ENCODE measurements around the gene CCDC183.
"Not testable (repeated sequence)": the region's sequence is repeated elsewhere in the genome, so short reads cannot be mapped to it uniquely, and the experiment has no call there.

The CCDC183 gene

DNA sequence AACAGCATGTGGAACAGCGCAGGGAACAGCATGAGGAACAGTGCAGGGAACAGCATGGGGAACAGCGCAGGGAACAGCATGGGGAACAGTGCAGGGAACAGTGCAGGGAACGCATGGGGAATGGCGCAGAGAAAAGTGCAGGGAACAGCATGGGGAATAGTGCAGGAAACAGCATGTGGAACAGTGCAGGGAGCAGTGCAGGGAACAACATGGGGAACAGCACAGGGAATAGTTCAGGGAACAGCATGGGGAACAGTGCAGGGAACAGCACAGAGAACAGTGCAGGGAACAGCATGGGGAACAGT lies 40.1 kb upstream of the CCDC183 start:
- no peaks in the 10 kb centered on the region for H3K36me3 ChIP-seq (ENCODE audit: insufficient read depth, low read length)
- H3K9ac ChIP-seq (ENCODE audit: low read depth, low read length): no peak overlapping the region
- H3K9me3 ChIP-seq (ENCODE audit: control insufficient read depth, insufficient read depth, low read length): peaks cover 3% of the 10 kb centered on the region; the same call in 1 of the 2 replicates
- H3K4me1 ChIP-seq (ENCODE audit: insufficient read depth, low read length): peaks cover 4% of the 10 kb centered on the region; the same call in 1 of the 2 replicates

DNA sequence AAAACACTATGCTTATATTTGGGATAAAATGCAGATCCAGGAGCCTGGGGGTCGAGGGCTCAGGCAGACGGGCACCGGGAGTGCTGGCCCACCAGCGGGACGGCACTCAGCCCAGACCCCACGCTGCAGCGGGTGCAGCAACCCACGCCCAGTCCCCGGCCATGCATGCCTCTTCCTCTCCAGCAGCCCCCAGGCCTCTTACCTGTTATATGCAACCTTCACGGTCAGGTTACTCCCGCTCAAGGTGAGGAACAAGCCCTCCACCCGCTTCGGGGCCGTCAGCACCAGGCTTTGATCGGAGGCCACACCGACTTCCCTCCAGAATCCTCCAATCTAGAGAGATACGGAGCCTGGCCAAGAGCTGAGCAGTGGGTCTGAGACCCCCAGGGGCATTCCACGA lies 39.3 kb upstream of the CCDC183 start:
- Histone ChIP-seq H3K9me3 (ENCODE audit: control insufficient read depth, insufficient read depth, low read length) (no peaks in the 10 kb centered on the region; the same call in 1 of the 2 replicates), H3K4me1 (ENCODE audit: insufficient read depth, low read length) (peaks cover 6% of the 10 kb centered on the region; the same call in 1 of the 2 replicates), H3K36me3 (ENCODE audit: insufficient read depth, low read length) (no peaks in the 10 kb centered on the region), H3K9ac (ENCODE audit: low read depth, low read length) (no peak overlapping the region)

DNA sequence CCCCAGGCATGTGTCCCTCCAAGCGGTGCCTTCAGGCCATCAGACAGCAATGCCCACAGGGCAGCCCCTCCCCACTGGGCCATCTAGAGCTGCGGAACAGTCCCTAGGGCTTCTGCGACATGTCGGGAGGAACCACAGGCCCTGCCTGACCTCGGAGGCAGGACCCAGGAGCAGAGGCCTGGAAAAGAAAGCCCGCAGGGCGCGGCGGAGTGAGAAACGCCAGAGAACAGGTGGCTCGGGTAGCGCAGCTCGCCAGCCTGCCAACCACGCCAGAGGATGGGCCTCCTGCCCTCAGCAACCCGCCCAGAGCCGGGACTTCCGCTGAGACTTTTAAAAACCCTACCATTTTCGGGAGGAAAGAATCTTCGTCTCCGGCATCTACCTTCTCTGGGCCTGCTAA lies 38.8 kb upstream of the CCDC183 start:
- H3K4me1 ChIP-seq (ENCODE audit: insufficient read depth, low read length): peaks cover 6% of the 10 kb centered on the region; the same call in 1 of the 2 replicates
- no peaks in the 10 kb centered on the region for H3K36me3 ChIP-seq (ENCODE audit: insufficient read depth, low read length)
- no peaks in the 10 kb centered on the region for H3K9me3 ChIP-seq (ENCODE audit: control insufficient read depth, insufficient read depth, low read length)
- H3K9ac ChIP-seq (ENCODE audit: low read depth, low read length): no peak overlapping the region

DNA sequence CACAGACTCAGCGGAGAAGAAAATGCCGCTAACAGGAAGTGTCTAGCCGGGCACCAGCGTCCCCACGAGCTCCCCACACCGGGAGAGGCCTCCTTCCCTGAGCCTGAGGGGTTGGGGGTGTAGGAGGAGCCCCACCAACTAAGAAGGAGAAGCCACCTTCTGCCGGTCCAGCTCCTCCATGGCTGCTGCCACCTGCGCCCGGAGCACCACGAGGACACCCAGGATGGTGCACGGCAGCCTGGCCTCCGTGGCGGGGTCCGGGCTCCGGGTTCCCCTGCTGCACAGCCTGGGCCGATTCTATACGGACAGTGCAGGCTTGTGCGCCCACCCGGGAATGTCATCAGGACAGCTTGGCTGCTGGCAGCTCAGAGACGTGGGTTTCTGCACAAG lies 38.4 kb upstream of the CCDC183 start:
- Histone ChIP-seq H3K4me1 (ENCODE audit: insufficient read depth, low read length) (peaks cover 6% of the 10 kb centered on the region; the same call in 1 of the 2 replicates), H3K36me3 (ENCODE audit: insufficient read depth, low read length) (no peaks in the 10 kb centered on the region), H3K9me3 (ENCODE audit: control insufficient read depth, insufficient read depth, low read length) (no peaks in the 10 kb centered on the region), H3K9ac (ENCODE audit: low read depth, low read length) (no peak overlapping the region)

DNA sequence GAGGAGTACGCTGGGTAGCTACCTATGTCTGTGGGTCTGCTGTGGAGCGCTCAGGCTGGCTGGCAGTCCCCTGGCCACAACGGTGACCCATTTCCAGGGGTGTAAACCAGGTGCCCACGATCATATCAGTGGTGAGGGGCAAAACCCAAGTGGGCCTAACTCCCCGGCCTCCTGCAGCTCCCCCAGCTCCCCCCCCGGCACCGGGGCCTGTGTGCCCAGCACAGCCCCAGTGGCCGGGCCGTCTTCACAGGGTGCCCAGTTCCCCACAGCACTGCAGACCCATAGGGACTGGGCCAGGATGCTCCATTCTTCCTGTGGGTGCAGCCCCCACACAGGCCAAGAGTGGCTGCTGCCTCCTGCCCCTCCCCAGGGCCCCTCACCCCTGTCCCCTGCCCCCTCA lies 37.1 kb upstream of the CCDC183 start:
- no peak overlapping the region for H3K9ac ChIP-seq (ENCODE audit: low read depth, low read length)
- peaks cover 12% of the 10 kb centered on the region; the same call in 1 of the 2 replicates for H3K4me1 ChIP-seq (ENCODE audit: insufficient read depth, low read length)
- no peaks in the 10 kb centered on the region for H3K9me3 ChIP-seq (ENCODE audit: control insufficient read depth, insufficient read depth, low read length)
- H3K36me3 ChIP-seq (ENCODE audit: insufficient read depth, low read length): no peaks in the 10 kb centered on the region

DNA sequence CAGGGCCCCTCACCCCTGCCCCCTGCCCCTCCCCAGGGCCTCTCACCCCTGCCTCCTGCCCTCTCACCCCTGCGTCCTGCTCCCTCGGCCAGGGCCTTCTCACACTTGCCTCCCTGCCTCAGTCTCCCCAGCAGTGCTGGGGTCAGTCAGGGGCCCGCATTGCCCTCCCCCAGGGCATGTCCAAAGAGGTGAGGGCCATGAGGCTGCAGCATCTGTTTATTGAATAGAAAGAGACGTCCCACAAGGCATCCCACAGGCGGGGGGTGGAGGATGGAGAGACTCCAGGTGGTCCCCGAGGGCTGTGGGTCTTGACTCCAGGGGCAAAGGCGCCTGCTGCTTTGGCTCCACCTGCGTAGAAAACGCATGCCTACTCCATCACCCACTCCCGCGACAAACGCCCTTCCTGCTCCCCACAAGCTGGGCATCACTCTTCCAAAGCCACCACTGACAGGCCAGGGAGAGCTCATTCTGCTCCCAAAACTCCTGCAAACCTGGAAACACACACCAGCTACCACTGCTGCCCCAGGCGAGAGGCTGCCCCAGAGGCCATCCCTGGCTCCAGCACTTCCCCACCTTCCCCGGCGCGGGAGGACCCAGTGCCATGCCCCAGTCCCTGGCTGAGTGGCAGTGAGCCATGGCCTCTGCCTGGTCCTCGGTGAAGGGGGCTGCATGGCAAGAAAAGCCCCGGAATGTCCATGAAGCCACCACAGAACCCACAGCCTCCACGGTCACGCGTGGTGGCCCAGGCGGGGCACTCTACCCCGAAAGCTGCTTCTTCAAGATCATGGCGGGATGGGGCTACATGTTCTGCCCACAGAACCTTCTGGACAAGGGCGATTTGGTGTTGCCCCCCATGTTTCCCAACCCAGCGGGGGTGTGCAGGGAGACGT lies 36.5 kb upstream of the CCDC183 start:
- Histone ChIP-seq H3K9me3 (ENCODE audit: control insufficient read depth, insufficient read depth, low read length) (no peaks in the 10 kb centered on the region), H3K4me1 (ENCODE audit: insufficient read depth, low read length) (peaks cover 15% of the 10 kb centered on the region; the same call in 1 of the 2 replicates), H3K9ac (ENCODE audit: low read depth, low read length) (no peak overlapping the region), H3K36me3 (ENCODE audit: insufficient read depth, low read length) (no peaks in the 10 kb centered on the region)

DNA sequence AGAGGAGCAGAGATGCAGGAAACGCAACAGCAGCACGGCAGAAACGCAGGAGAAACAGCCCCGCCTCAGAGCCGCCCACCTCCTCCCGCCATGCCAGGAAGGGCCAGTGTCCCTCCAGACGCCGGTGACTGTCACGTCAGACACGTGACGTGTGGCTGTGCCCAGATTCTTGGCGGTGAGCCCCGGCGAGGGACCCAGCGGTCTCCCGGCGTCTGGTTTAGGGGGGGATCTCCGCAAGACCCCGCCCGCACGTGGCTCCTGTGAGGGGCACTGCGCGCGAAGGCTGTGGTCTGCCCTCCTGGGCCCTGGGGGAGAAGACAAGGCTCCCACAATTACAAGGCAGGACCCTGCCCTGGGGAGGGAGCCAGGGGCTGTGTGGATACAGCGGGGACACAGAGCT lies 35.7 kb upstream of the CCDC183 start:
- Histone ChIP-seq H3K9me3 (ENCODE audit: control insufficient read depth, insufficient read depth, low read length) (no peaks in the 10 kb centered on the region), H3K4me1 (ENCODE audit: insufficient read depth, low read length) (peaks cover 15% of the 10 kb centered on the region; the same call in 1 of the 2 replicates), H3K36me3 (ENCODE audit: insufficient read depth, low read length) (no peaks in the 10 kb centered on the region), H3K9ac (ENCODE audit: low read depth, low read length) (no peak overlapping the region)

DNA sequence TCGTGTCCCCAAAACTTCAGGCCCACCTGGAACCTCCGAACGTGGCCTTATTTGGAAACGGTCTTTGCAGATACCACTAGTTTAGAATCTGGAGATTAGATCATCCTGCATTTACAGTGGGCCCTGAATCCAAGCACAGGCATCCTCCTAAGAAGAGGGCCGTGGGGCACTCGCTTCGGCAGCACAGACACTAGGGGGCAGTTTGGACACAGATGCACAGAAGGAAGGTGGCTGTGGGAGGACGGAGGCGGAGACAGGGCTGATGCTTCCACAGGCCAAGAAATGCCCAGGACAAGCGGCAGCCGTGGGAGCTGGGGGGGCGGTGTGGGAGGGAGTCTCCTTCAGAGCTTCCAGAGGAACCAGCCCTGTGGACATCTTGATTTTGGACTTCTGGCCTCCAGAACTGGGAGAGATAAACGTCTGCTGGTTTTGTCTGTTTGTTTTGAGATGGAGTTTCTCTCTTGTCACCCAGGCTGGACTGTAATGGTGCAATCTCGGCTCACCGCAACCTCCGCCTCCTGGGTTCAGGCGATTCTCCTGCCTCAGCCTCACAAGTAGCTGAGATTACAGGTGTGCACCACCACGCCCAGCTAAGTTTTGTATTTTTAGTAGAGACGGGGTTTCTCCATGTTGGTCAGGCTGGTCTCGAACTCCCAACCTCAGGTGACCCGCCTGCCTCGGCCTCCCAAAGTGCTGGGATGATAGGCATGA lies 35.1 kb upstream of the CCDC183 start:
- H3K4me1 ChIP-seq (ENCODE audit: insufficient read depth, low read length): peaks cover 15% of the 10 kb centered on the region; the same call in 1 of the 2 replicates
- H3K36me3 ChIP-seq (ENCODE audit: insufficient read depth, low read length); H3K9me3 ChIP-seq (ENCODE audit: control insufficient read depth, insufficient read depth, low read length); H3K9ac ChIP-seq (ENCODE audit: low read depth, low read length): not testable (repeated sequence)

DNA sequence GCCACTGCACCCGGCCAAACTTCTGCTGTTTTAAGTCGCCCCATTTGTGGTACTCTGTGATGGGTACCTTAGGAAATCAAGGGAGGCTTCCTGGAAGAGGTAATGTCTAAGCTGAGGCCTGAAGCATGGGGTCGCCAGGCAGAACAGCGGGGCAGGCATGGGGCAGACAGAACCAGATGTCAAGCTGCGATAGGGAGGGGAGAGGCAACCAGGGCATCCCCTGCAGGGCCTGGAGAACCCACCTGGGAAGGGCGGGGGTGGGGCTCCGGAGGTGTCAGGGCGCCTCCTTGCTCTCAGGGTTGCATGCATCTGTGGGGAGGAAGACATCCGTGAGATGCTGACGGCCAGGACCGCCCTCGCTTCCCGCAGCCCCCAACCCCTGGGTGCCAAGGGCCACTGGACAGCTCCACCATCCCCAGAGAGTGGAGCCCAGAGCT lies 34.6 kb upstream of the CCDC183 start:
- Histone ChIP-seq H3K9ac (ENCODE audit: low read depth, low read length) (no peak overlapping the region), H3K36me3 (ENCODE audit: insufficient read depth, low read length) (no peaks in the 10 kb centered on the region), H3K9me3 (ENCODE audit: control insufficient read depth, insufficient read depth, low read length) (no peaks in the 10 kb centered on the region), H3K4me1 (ENCODE audit: insufficient read depth, low read length) (peaks cover 15% of the 10 kb centered on the region; the same call in 1 of the 2 replicates)

DNA sequence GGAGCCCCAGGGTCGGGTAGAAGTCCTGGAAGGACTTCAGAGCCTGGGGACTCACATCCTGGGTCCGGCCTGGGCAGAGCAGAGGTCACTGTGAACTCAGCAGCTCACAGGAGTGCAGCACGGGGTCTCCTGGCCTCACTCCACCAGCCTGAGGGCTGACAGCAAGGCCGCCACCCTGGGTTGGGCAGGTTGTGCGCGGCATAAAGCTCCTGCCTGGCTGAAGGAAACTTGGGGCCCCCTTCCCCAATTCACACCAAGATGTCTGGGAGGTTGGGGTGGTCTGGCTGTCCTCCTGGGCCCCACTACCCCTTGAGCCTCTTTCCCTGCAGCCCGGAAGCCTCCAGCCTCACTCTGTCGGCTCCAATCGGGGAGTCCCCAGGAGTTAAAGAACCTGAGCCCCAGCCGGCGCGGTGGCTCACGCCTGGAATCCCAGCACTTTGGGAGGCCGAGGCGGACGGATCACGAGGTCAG lies 33.9 kb upstream of the CCDC183 start:
- peaks cover 15% of the 10 kb centered on the region; the same call in 1 of the 2 replicates for H3K4me1 ChIP-seq (ENCODE audit: insufficient read depth, low read length)

DNA sequence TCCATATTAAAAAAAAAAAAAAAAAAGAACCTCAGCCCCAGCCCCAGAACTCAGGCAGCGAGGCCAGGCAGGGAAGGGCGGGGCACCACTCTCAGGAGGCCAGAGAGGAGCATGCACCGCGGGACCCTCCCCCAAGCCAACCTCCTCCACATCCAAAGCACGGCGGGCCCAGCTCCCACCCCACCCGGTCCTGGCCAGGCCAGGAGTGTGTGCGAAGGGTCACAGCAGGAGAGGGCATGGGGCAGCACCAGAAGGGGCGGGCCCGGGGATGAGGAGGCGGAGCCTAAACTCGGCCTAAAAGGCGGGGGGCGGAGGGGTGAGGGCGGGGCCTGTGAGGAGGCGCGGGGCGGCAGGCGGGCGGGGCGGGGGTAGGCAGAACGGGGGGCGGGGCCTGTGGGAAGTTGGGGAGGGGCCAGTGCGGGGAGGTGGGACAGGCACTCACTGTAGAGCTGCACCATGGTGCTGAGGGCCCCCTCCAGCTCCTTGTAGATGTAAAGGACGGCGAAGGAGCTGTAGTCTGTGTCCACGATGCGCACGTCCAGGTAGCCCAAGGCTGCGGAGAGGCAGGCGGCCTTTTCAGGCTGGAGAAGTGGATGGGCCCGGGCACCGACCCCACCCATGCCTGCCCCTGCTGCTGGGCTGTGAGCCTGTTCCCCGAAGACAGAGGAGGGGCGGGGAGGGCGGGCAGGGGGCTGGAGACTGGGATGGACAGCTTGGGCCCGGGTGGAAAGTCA lies 33.1 kb upstream of the CCDC183 start:
- peaks cover 15% of the 10 kb centered on the region; the same call in 1 of the 2 replicates for H3K4me1 ChIP-seq (ENCODE audit: insufficient read depth, low read length)
- H3K9ac ChIP-seq (ENCODE audit: low read depth, low read length): peak overlapping the region; percentile 44

More for the DNA sequence above, 33.9 kb upstream of the CCDC183 start:
- Histone ChIP-seq H3K9me3 (ENCODE audit: control insufficient read depth, insufficient read depth, low read length) (no peaks in the 10 kb centered on the region), H3K36me3 (ENCODE audit: insufficient read depth, low read length) (no peaks in the 10 kb centered on the region), H3K9ac (ENCODE audit: low read depth, low read length) (no peak overlapping the region; the same call in 1 of the 2 replicates)

DNA sequence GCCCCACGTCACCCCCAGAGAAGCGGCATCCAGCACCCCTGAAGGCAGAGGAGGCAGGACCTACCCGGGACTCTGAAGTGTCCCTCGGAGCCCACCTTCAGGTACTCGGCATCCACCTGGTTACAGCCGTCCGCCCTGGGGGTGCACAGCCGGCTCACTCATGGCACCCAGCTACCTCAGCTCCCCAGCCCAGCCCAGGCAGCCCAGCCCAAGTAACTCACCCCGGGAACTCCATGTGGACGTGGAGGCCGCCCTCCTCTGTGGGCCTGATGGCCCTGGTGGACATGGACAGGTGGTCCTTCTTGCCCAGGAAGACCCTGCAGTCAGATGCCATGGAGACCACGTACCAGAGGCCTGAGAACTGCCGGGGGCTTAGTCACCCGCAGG lies 32.5 kb upstream of the CCDC183 start:
- Histone ChIP-seq H3K9me3 (ENCODE audit: control insufficient read depth, insufficient read depth, low read length) (no peaks in the 10 kb centered on the region), H3K9ac (ENCODE audit: low read depth, low read length) (peak overlapping the region; percentile 44; the same call in 1 of the 2 replicates), H3K4me1 (ENCODE audit: insufficient read depth, low read length) (peaks cover 15% of the 10 kb centered on the region; the same call in 1 of the 2 replicates), H3K36me3 (ENCODE audit: insufficient read depth, low read length) (no peaks in the 10 kb centered on the region)

More for the DNA sequence above, 33.1 kb upstream of the CCDC183 start:
- H3K36me3 ChIP-seq (ENCODE audit: insufficient read depth, low read length): no peaks in the 10 kb centered on the region
- no peaks in the 10 kb centered on the region for H3K9me3 ChIP-seq (ENCODE audit: control insufficient read depth, insufficient read depth, low read length)

DNA sequence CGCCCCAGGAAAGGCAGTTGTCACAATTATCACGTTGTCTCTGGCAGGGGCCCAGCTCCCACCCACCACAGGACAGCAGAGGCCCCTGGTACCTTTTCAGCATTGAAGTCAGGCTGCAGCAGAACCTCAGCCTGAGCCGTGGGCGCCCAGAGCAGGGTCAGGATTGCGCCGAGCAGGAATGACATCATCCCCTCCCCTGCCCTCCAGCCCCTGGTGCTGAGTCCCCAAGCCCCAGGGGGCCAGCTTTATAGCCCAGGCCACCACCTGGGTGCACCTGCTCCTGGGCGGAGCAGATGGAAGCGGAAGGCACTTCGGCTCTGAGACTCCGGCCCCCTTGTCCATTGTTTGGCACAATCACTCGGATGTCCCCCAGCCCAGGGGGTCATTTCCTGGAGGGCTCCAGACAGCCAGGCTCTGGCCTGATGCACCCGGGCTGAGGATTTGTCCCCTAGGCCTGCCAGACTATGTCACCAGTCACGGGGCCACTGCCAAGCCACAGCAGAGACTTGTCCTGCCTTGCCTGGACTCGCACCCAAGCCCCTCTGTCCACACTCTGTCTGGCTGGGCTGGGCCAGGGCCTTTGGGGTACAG lies 31.7 kb upstream of the CCDC183 start, which contains the start of gene LCN15:
LCN15 (minus strand) TSS at position 218 of the 591 bp plus-strand sequence; CDS start at position 188, 30 bp downstream.
- H3K36me3 ChIP-seq (ENCODE audit: insufficient read depth, low read length): no peaks in the 10 kb centered on the region
- peak within 1 kb of the TSS; percentile 44 for H3K9ac ChIP-seq (ENCODE audit: low read depth, low read length)
- H3K9me3 ChIP-seq (ENCODE audit: control insufficient read depth, insufficient read depth, low read length): no peaks in the 10 kb centered on the region
- H3K4me1 ChIP-seq (ENCODE audit: insufficient read depth, low read length): peaks cover 15% of the 10 kb centered on the region; the same call in 1 of the 2 replicates

Data from ES-I3 (cell line).